Uterus (tissue), 4 donors: ENCODE measurements around the gene ADARB2. TPM values are rescaled to one million over a fixed set of nuclear protein-coding genes. Genes with fewer than 3 reads are reported as not detected.

Source experiments
- DNase-seq, 2 donors: peaks; one replicate each; pipeline ENCODE4 v3.0.0-alpha.2; 2019 to 2020
- H3K27ac ChIP-seq, 2 donors: fragments of 200-600 bp; sonication (generic); 1 replicate in 1 of 2; 2 replicates in 1 of 2; pipeline ENCODE4 v1.5.1; 2016 to 2018
- H3K27me3 ChIP-seq, 2 donors: fragments of 200-600 bp; sonication (generic); one replicate each; pipeline ENCODE4 v1.5.1; 2018 to 2019; ENCODE audit warnings: control low read depth in 1 of 2
- H3K36me3 ChIP-seq, 2 donors: fragments of 200-600 bp; sonication (generic); one replicate each; pipeline ENCODE4 v1.5.1; 2019; ENCODE audit warnings: control low read depth in 1 of 2
- H3K4me1 ChIP-seq, 2 donors: fragments of 200-600 bp; sonication (generic); one replicate each; pipeline ENCODE4 v1.5.1; 2018 to 2019; ENCODE audit warnings: control low read depth in 1 of 2
- H3K4me3 ChIP-seq, 2 donors: fragments of 200-600 bp; sonication (generic); 1 replicate in 1 of 2; 2 replicates in 1 of 2; pipeline ENCODE4 v1.5.1; 2018 to 2019; ENCODE audit warnings: mild to moderate bottlenecking in 1 of 2
- H3K9me3 ChIP-seq, 2 donors: fragments of 200-600 bp; sonication (generic); one replicate each; pipeline ENCODE4 v1.5.1; 2019; ENCODE audit warnings: control low read depth in 1 of 2
- CTCF ChIP-seq, 4 experiments: fragments of 200-600 bp in 2 of 4; fragments of 450-650 bp in 2 of 4; sonication (generic) in 2 of 4; IDR thresholded peaks; one replicate each; pipeline ENCODE4 v1.5.1; 2016 to 2019; ENCODE audit warnings: antibody characterized with exemption in 4 of 4, mild to moderate bottlenecking in 2 of 4, moderate library complexity in 1 of 4
- POLR2A ChIP-seq, 2 donors: fragments of 450-650 bp; IDR thresholded peaks; one replicate each; pipeline ENCODE4 v1.6.1; 2016; ENCODE audit warnings: antibody characterized with exemption in 2 of 2, mild to moderate bottlenecking in 1 of 2, moderate library complexity in 1 of 2
- intact Hi-C: fragments of 100-400 bp; cut with DNase I; formaldehyde crosslinking; loops from one replicate; pipeline ENCODE4 v1.15.1; 2023; ENCODE audit warnings: low total_unique reads
- total RNA-seq, 4 donors: library from RNA; depleted of rRNA in 3 of 4; stranded (reverse); fragments of >200 nt in 3 of 4; gene quantifications; one replicate each; pipeline versions ENCODE4 v1.1.0 to v1.2.4, GENCODE V29; 2014 to 2023
- donor health status: DM: yes; HTN: yes; CAD: no.

The ADARB2 gene
- total RNA-seq, 4 donors from 2014 or later = 0.76 to 2.6 (median 2.0) TPM; not detected in 1

GRCh38 chr10:1608408-1608807 is 128.9 kb downstream of the ADARB2 start:
- H3K4me1 ChIP-seq = no peaks in the 10 kb centered on the region
- intact Hi-C loops = no loop called here
- H3K27ac ChIP-seq = no peak overlapping the region
- H3K36me3 ChIP-seq = no peaks in the 10 kb centered on the region
- H3K9me3 ChIP-seq = no peaks in the 10 kb centered on the region
- TF ChIP-seq POLR2A (IDR thresholded peaks at IDR 0.05) = no peak
- TF ChIP-seq CTCF (IDR thresholded peaks at IDR 0.05) = no peak
- H3K27me3 ChIP-seq = no peaks in the 10 kb centered on the region
- H3K4me3 ChIP-seq = no peak overlapping the region
- no peak for DNase-seq

DNA sequence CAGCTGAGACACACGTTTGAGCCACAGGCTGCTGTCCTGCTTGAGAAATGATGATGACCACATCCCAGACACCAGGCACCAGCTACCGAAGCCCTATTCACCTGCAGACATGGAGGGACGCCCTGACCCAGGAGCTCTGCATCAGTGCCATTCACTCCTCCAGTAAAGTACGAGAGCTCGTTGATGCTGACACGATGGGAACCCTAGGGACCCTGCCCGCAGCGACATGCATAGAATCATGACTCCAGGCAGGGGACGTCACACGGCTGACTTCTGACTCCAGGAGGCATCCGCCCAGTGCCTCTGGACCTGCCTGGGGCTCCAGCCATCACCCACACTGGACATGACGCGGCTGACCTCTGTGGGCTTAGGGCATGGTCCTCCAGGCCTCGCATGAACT is 129.9 kb downstream of the ADARB2 start:
- no peak for DNase-seq
- Histone ChIP-seq H3K4me1 (no peaks in the 10 kb centered on the region), H3K4me3 (no peak overlapping the region), H3K9me3 (no peaks in the 10 kb centered on the region), H3K27ac (no peak overlapping the region), H3K27me3 (no peaks in the 10 kb centered on the region), H3K36me3 (no peaks in the 10 kb centered on the region)
- TF ChIP-seq CTCF (IDR thresholded peaks at IDR 0.05) (no peak), POLR2A (IDR thresholded peaks at IDR 0.05) (no peak)
- intact Hi-C loops = no loop called here

- no peak overlapping the region for H3K27ac ChIP-seq
- H3K4me1 ChIP-seq = no peaks in the 10 kb centered on the region
- no peak for DNase-seq
- H3K27me3 ChIP-seq = no peaks in the 10 kb centered on the region
- no peak overlapping the region for H3K4me3 ChIP-seq
- no peaks in the 10 kb centered on the region for H3K36me3 ChIP-seq
- intact Hi-C loops = no loop called here
- TF ChIP-seq POLR2A (IDR thresholded peaks at IDR 0.05) = no peak
- TF ChIP-seq CTCF (IDR thresholded peaks at IDR 0.05) = no peak
- no peaks in the 10 kb centered on the region for H3K9me3 ChIP-seq
Measured at GRCh38 chr10:1605999-1606940, 131.1 kb downstream of the ADARB2 start.

DNA sequence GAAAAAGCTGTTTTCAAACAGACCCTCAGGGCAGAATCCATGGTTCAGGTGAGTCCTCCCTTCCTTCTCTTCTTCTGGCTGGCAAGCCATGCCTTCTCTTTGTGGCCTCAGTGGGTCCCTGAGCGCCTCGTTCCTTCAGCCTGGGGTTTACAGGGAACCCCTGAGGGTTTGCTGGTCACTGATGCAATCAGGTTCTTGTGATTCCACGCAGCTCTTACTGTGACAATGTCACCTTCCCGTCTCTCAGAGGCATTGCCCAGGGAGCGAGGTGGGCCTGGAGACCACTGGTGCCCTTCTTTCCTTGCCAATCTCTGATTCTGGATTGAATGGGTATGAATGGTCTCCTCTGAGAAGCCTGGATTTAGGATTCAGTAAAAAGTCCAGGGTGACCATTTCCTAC is 132.2 kb downstream of the ADARB2 start:
- Histone ChIP-seq H3K4me1 (no peaks in the 10 kb centered on the region), H3K4me3 (no peak overlapping the region), H3K27me3 (no peaks in the 10 kb centered on the region), H3K9me3 (no peaks in the 10 kb centered on the region), H3K36me3 (no peaks in the 10 kb centered on the region), H3K27ac (no peak overlapping the region)
- DNase-seq = no peak
- intact Hi-C loops = no loop called here
- TF ChIP-seq POLR2A (IDR thresholded peaks at IDR 0.05) = no peak
- TF ChIP-seq CTCF (IDR thresholded peaks at IDR 0.05) = no peak

- H3K9me3 ChIP-seq = no peaks in the 10 kb centered on the region
- H3K4me3 ChIP-seq = no peak overlapping the region
- TF ChIP-seq CTCF (IDR thresholded peaks at IDR 0.05) (no peak), POLR2A (IDR thresholded peaks at IDR 0.05) (no peak)
- no peak for DNase-seq
- no peaks in the 10 kb centered on the region for H3K36me3 ChIP-seq
- intact Hi-C loops = no loop called here
- no peaks in the 10 kb centered on the region for H3K27me3 ChIP-seq
- H3K27ac ChIP-seq = no peak overlapping the region
- H3K4me1 ChIP-seq = no peaks in the 10 kb centered on the region
Measured at GRCh38 chr10:1604246-1604645, 133.1 kb downstream of the ADARB2 start.
